GM19395 (cell line): ENCODE results near the gene RFX2.

ENCODE experiments used
- ATAC-seq: cut with Tn5 transposase; IDR thresholded peaks from one replicate; pipeline ENCODE4 v1.9.1; 2021; ENCODE audit warnings: mild to moderate bottlenecking, moderate library complexity; ENCODE audit not compliant: unreplicated experiment

The RFX2 gene

GRCh38 chr19:5959260-5960004 lies 150.9 kb downstream of the RFX2 start:
- ATAC-seq, result no peak

DNA sequence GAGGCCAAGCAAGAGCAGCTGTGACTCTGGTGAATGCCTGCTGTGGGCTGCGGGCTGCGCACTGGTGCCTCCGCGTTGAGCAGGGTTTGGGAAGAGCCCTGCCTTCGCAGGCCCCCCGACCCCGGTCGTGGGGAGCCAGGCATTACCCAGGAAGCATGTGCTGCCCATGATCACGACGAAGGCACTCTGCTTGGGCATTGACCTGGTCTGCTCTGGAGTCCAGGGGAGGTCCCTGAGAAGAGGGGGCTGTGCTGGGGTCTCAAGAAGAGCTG lies 151.5 kb downstream of the RFX2 start:
- ATAC-seq, result no peak

DNA sequence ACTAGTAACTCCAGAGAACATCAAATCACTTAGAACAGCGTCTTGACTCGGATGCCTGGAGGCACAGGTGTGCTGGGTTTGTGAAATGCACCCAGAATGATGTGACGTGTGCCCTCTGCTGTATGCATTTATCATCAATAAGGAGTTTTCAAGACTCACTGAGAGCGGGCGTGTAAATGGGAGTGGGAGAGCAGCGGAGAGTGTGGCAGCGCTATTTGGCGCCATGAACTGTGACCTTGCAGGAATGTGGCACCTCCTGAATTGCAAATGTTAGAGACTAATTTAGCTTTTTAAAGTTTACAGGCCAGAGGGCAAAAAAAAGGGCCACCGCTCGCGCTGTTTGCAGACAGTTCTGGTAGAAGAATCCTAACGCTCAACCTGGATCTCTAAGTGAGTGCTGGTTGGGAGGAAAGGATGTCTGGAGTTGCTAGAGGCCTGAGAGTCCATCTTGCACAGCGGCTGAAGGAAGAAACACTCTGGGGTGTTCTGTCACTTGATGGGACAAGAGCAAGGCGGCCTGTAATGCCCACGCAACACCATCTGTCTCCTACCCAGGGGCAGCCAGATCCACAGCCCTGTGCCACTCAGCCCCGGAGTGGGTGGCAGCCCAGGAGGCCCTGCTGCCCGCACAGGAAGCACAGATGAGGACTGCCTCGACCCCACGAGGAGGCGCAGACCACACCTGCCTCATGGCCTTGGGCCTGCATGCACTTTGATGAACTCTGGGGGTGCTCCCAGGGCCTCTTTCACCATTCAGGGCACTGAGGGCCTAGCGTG lies 152.0 kb downstream of the RFX2 start:
- ATAC-seq, result no peak

- no peak for ATAC-seq
Observed at GRCh38 chr19:5957170-5957569, 153.1 kb downstream of the RFX2 start.

GRCh38 chr19:5956728-5957127 lies 153.6 kb downstream of the RFX2 start:
- no peak for ATAC-seq

- no peak for ATAC-seq
Observed at GRCh38 chr19:5956323-5956722, 154.0 kb downstream of the RFX2 start.

DNA sequence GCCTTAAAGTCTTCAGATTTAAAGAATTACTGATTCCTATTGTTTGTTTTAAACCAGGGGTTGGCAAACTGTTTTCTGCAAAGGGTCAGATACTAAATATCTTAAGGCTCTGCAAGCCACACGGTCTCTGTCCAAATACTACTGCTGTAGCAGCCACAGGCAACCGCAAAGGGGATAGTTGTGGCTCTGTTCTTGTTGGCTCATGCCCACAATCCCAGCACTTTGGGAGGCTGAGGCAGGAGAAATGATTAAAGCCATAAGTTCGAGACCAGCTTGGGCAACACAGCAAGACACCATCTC lies 154.7 kb downstream of the RFX2 start:
- no peak for ATAC-seq

GRCh38 chr19:5954293-5954692 lies 156.0 kb downstream of the RFX2 start:
- ATAC-seq, result no peak

- no peak for ATAC-seq
Observed at GRCh38 chr19:5953680-5954213, 156.6 kb downstream of the RFX2 start.

DNA sequence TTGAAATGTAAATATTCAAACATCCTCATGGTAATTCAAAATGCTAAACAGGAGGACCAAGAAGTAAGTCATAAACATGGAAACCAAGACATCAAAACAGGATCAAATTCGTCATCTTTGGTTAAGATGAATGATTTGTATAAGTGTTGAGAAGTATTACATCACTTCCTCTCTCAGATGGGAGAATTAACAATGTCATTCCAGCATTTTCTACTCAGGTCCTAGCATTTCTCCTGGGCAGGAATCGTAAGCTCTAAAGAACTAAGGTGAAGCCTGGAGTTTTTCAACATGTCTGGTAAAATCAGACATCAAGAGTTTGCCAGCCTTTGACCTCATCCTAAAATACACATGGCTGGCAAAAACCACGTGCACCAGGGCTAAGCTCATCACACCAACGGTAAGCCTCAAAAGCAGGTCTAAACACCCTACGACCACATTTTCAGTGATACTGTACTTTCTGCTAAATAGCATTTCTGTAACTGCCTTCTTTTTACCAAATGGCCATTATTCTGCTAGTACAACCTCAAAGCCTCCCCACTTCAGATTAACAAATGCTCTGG lies 157.2 kb downstream of the RFX2 start:
- ATAC-seq, result no peak

GRCh38 chr19:5952193-5953029 lies 157.9 kb downstream of the RFX2 start:
- ATAC-seq, result no peak

- no peak for ATAC-seq
Observed at GRCh38 chr19:5951338-5951861, 158.9 kb downstream of the RFX2 start.

GRCh38 chr19:5950741-5951140 lies 159.6 kb downstream of the RFX2 start:
- ATAC-seq, result no peak

DNA sequence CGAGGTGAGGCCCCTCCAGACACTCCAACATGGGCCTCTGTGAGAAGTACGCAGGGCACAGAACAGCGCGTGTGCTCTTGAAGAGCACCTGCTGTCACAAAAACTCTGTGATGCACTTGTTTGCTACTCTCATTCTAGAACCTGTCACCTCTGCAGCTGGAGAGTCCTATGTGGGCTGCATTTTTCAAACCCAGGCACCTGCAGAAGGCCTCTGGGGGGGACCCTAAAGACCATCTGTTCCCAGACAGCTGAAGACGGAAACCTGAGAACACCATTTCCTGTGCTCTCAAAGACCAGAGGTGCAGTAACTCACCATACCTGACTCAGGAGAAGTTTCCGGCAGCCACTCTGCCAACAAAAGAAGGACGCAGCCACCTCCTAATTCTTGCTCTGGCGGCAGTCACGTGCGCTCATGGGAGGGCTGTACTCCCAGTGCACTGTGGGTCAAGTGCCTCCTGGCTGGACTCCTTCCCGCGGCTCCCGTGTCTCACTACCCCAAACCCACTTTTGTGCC lies 160.5 kb downstream of the RFX2 start:
- no peak for ATAC-seq

DNA sequence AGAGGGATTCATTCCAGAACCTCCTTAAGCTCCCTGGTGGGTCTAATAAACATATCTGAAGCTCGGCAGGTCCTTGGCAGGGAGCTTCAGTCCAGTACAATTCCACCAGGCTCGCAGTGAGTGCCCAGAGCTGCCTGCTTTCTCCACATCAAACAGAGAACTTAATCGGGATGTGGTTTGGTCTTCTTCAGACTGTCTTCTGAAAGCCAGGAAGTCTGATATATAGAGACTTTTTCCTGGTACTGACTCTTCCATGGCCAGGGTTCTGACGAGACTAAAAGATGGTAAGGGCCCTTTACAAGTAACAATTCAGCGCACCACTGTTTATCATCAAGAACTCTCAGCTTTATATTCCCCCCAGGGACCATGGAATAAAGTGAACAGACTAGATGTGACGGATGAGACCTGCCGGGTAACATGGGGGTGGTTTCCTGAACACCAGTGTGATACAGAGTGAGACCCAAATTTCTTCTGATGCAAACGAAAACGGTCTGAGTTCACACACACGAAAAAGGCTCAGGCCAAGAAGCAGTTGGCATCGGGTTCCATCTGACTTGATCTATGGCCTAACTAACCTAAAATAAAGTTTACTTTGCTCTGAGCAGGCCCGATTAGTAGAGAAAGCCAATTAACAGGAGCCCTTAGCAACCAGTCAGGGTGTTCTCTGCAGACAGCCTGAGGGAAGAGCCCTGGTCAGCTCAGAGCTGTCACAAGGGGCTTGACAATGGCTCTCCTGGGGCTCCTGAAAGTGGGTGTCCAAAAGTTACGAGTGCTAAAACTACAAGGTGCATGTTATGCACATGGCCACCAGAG lies 161.3 kb downstream of the RFX2 start:
- no peak for ATAC-seq

DNA sequence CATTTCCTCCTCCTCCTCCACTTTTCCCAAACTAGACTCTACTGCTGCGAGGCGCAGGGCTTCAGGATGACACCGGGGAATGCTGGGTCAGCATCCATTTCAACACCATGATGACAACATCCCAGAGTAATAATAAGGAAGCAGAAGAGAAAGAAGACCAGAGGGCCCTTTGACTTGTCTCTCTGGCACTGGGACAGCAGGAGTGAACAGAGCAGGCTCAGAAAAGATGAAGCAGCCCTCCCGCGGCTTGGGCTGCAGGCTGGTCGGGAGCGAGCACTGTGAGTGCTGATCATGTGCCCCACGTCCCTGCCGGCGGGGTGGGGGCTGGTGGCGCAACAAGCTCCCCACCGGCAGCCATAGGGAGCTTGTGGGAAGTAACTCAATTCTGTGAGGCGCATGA lies 162.9 kb downstream of the RFX2 start:
- ATAC-seq, result no peak

DNA sequence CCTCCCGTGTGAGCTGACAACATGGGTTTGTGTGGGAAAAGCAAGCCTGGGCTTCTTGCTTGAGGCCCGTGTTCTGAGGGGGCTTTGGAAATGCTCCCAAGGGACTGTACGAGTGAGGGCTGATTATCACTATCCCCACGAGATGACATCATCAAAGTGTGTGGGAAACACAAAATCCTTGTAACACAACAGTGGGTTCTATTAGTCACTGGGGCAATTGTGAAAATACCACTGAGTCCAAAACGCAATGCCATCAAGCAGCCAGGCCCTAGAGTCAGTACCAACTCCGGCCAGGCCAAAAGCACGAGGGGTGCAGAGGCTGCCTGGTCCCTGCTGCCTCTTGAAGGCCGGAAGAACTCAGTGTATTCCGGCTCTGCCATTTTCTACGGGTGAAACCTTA lies 166.7 kb downstream of the RFX2 start:
- no peak for ATAC-seq
